ENCODE results near the gene SOX4. TPM values are rescaled to one million over a fixed set of nuclear protein-coding genes. Genes with fewer than 3 reads are reported as not detected.
A peak's percentile ranks its signal among the peaks of the same experiment; 100 is the strongest.

Gene SOX4
- total RNA-seq, 1 donor from 2014 or later, result 109 TPM

GRCh38 chr6:21593927-21594415 is 420 bp downstream of the SOX4 start:
- peak in 1 of 2 donors; percentile 68 for DNase-seq (ENCODE audit: low read depth in 2 of 2)

DNA sequence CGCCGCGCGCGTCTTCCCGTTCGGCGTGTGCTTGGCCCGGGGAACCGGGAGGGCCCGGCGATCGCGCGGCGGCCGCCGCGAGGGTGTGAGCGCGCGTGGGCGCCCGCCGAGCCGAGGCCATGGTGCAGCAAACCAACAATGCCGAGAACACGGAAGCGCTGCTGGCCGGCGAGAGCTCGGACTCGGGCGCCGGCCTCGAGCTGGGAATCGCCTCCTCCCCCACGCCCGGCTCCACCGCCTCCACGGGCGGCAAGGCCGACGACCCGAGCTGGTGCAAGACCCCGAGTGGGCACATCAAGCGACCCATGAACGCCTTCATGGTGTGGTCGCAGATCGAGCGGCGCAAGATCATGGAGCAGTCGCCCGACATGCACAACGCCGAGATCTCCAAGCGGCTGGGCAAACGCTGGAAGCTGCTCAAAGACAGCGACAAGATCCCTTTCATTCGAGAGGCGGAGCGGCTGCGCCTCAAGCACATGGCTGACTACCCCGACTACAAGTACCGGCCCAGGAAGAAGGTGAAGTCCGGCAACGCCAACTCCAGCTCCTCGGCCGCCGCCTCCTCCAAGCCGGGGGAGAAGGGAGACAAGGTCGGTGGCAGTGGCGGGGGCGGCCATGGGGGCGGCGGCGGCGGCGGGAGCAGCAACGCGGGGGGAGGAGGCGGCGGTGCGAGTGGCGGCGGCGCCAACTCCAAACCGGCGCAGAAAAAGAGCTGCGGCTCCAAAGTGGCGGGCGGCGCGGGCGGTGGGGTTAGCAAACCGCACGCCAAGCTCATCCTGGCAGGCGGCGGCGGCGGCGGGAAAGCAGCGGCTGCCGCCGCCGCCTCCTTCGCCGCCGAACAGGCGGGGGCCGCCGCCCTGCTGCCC is 1.1 kb downstream of the SOX4 start:
- peak; percentile 62 to 65 for DNase-seq (ENCODE audit: low read depth in 2 of 2)

DNA sequence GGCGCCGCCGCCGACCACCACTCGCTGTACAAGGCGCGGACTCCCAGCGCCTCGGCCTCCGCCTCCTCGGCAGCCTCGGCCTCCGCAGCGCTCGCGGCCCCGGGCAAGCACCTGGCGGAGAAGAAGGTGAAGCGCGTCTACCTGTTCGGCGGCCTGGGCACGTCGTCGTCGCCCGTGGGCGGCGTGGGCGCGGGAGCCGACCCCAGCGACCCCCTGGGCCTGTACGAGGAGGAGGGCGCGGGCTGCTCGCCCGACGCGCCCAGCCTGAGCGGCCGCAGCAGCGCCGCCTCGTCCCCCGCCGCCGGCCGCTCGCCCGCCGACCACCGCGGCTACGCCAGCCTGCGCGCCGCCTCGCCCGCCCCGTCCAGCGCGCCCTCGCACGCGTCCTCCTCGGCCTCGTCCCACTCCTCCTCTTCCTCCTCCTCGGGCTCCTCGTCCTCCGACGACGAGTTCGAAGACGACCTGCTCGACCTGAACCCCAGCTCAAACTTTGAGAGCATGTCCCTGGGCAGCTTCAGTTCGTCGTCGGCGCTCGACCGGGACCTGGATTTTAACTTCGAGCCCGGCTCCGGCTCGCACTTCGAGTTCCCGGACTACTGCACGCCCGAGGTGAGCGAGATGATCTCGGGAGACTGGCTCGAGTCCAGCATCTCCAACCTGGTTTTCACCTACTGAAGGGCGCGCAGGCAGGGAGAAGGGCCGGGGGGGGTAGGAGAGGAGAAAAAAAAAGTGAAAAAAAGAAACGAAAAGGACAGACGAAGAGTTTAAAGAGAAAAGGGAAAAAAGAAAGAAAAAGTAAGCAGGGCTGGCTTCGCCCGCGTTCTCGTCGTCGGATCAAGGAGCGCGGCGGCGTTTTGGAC is 2.0 kb downstream of the SOX4 start:
- peak; percentile 25 to 36 for DNase-seq (ENCODE audit: low read depth in 2 of 2)

- peak; percentile 63 to 66 for DNase-seq (ENCODE audit: low read depth in 2 of 2)
These were observed 2.8 kb downstream of the SOX4 start for GRCh38 chr6:21596145-21596948.

- peak; percentile 62 to 70 for DNase-seq (ENCODE audit: low read depth in 2 of 2)
These were observed 3.6 kb downstream of the SOX4 start for GRCh38 chr6:21596949-21597682.

- DNase-seq (ENCODE audit: low read depth in 2 of 2), result peak in 1 of 2 donors; percentile 47
These were observed 4.5 kb downstream of the SOX4 start for GRCh38 chr6:21597801-21598673.

- DNase-seq (ENCODE audit: low read depth in 2 of 2), result peak in 1 of 2 donors; percentile 43
These were observed 5.1 kb downstream of the SOX4 start for GRCh38 chr6:21598674-21599023.

- DNase-seq (ENCODE audit: low read depth in 2 of 2), result no peak
These were observed 5.6 kb downstream of the SOX4 start for GRCh38 chr6:21599051-21599696.

GRCh38 chr6:21601339-21601923 is 7.9 kb downstream of the SOX4 start:
- DNase-seq (ENCODE audit: low read depth in 2 of 2), result peak; percentile 22 to 25

DNA sequence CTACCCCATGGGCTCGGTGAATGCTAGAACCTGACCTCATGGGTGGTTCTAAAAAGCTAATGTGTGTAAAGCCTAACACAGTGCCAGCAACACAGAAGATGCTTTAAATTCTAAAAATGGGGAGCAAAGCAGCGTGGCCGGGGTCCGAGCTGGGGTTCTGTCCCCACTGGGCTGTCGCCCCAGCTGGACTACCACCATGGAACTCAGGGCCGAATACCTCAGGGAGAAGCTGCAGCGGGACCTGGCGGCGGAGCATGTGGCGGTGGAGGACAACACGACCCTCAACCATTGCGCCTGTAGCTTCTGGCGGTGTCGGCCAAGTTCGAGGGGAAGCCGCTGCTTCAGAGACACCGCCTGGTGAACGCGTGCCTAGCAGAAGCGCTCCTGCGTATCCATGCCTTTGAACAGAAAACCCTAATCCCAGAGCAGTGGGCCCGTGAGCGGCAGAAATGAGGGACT is 8.4 kb downstream of the SOX4 start:
- DNase-seq (ENCODE audit: low read depth in 2 of 2), result peak; percentile 20 to 21

DNA sequence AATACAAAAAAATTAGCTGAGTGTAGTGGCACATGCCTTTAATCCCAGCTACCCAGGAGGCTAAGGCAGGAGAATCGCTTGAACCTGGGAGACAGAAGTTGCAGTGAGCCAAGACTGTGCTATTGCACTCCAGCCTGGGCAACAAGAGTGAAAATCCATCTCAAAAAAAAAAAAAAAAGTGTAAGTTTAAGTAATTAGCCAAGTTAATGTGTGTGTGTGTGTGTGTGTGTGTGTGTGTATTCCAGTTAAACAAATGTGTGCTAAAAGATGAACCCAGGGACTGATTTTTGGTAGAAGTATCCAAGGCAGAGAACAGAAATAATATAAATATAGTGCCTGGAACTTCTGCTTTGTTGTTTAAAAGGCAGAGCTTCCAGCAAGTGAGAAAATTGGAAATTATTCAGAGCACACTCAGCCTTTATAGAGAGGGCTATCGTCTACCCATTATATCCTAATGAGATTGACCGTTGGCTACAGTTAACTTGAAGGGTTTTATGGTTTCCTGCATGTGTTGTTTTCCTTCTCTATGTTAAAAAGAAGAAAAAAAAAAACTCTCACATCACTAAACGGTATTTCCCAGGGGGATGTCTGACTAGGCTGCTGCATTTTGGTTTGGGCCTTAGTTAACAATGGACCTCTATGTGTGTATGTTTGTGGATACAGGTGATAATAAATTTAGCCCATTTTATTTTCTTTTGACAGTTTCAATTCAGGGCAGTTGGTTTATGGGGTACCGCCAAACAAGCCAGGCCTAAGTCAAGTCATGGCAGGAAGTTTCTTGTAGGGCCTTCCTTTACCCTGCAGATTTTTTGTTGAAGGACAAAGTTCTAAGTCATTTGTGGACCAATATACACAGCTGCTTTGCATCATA is 9.8 kb downstream of the SOX4 start:
- peak; percentile 40 to 43 for DNase-seq (ENCODE audit: low read depth in 2 of 2)

GRCh38 chr6:21604081-21604480 is 10.5 kb downstream of the SOX4 start:
- DNase-seq (ENCODE audit: low read depth in 2 of 2), result peak; percentile 13 to 51

GRCh38 chr6:21605166-21605565 is 11.6 kb downstream of the SOX4 start:
- DNase-seq (ENCODE audit: low read depth in 2 of 2), result no peak

GRCh38 chr6:21608601-21609000 is 15.1 kb downstream of the SOX4 start:
- DNase-seq (ENCODE audit: low read depth in 2 of 2), result no peak

DNA sequence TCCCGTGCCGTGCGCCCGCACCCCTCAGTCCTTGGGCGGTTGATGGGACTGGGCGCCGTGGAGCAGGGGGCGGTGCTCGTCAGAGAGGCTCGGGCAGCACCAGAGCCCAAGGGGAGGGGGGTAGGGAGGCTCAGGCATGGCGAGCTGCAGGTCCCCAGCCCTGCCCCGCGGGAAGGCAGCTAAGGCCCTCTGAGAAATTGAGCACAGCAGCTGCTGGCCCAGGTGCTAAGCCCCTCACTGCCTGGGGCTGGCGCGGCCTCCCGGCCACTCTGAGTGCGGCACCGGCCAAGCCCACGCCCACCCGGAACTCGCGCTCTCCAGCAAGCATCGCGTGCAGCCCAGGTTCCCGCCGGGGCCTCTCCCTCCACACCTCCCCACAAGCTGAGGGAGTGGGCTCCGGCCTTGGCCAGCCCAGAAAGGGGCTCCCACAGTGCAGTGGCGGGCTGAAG is 16.4 kb downstream of the SOX4 start:
- DNase-seq (ENCODE audit: low read depth in 2 of 2), result no peak

DNA sequence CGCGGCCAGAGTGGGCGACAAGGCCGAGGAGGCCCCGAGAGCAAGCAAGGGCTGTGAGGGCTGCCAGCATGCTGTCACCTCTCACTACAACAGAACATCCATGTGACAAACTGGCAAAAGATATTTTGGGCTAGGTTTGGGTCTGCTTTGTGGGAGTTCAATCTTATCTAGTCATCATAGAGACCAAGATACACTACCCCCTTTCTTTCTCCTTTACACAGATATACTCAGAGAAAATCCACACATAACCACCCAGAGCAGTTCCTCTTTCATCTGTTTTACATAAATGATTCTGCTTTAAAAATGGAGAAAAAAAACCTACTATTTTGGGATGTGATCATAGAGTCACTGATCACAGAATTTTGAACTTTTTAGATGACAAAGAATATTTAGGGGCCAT is 16.8 kb downstream of the SOX4 start:
- DNase-seq (ENCODE audit: low read depth in 2 of 2), result no peak

- no peak for DNase-seq (ENCODE audit: low read depth in 2 of 2)
These were observed 17.9 kb downstream of the SOX4 start for GRCh38 chr6:21611485-21611884.

Data from lung microvascular endothelial cell (primary cell).